ENCODE data around the gene NPLOC4. TPM values are rescaled to one million over a fixed set of nuclear protein-coding genes. Genes with fewer than 3 reads are reported as not detected.

Gene NPLOC4
- total and polyA plus RNA-seq, 9 of the 15 experiments (the other 6 are each of a cell fraction or from before 2014, with no cell fraction given) = 1.5 to 116 (median 64.5) TPM

DNA sequence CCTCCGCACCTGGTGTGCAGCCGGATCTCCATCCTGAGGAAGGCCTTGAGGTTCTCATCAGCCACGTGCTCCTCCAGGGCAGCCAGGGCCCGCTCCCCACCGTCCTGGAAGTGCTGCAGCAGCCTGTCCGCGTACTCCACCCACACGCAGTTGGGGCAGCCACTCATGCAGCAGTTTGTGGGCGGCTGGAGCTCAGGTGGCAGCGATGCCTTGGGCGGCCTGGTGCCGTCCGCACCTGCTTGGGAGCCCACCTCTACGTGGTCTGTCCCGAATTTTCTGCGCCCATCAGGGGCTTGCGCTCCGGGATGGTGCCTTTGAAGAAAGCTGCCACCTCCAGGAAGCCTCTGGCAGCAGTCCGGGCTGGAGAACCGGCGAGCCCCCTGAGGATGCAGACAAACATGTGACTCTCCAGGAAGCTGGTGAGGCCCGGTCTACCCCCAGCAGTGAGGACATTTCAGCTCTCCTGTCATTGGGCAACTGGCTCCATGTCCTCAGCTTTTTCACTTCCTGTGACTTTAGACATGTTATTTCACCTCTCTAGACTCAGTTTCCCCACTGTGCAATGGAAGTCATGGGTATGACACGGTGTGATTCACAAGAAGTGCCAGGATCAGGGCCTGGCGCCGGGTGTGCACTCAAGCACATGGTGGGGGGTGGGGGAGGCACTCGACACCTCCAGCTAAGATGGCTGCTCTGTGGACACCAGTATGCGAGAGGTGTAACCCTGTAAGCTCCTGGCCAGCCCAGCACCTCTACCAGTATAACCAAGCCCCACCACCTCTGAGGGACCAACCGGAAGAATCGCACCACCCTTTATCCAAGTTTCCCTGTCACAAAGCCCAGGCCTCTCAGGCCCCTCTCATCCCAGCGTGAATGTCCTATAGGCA is 28.5 kb upstream of the NPLOC4 start (continued):
- TF ChIP-seq, protein P1, sequence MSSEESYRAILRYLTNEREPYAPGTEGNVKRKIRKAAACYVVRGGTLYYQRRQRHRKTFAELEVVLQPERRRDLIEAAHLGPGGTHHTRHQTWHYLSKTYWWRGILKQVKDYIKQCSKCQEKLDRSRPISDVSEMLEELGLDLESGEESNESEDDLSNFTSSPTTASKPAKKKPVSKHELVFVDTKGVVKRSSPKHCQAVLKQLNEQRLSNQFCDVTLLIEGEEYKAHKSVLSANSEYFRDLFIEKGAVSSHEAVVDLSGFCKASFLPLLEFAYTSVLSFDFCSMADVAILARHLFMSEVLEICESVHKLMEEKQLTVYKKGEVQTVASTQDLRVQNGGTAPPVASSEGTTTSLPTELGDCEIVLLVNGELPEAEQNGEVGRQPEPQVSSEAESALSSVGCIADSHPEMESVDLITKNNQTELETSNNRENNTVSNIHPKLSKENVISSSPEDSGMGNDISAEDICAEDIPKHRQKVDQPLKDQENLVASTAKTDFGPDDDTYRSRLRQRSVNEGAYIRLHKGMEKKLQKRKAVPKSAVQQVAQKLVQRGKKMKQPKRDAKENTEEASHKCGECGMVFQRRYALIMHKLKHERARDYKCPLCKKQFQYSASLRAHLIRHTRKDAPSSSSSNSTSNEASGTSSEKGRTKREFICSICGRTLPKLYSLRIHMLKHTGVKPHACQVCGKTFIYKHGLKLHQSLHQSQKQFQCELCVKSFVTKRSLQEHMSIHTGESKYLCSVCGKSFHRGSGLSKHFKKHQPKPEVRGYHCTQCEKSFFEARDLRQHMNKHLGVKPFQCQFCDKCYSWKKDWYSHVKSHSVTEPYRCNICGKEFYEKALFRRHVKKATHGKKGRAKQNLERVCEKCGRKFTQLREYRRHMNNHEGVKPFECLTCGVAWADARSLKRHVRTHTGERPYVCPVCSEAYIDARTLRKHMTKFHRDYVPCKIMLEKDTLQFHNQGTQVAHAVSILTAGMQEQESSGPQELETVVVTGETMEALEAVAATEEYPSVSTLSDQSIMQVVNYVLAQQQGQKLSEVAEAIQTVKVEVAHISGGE (CRISPR knock-in tag; IDR thresholded peaks at IDR 0.05) = no peak; a peak in 1 of 6 replicates
- TF ChIP-seq ZBTB17 (CRISPR knock-in tag; IDR thresholded peaks at IDR 0.05) (peak; percentile 92), ZNF431 (CRISPR knock-in tag; IDR thresholded peaks at IDR 0.05) (0 out of 2 replicates have a peak, but pooled peaks have one; percentile 25), GTF2A2 (tag; IDR thresholded peaks at IDR 0.05) (peak; percentile 67; the same call in 1 of the 2 replicates), FOXA1 (IDR thresholded peaks at IDR 0.05; ENCODE audit: borderline replicate concordance) (no peak), TAF7 (tag; IDR thresholded peaks at IDR 0.05) (peak; percentile 36; the same call in 1 of the 2 replicates), UBTF (IDR thresholded peaks at IDR 0.05; ENCODE audit: borderline replicate concordance in 1 of 2, low read depth in 2 of 2, low read length in 2 of 2) (no peak), NFRKB (IDR thresholded peaks at IDR 0.05; ENCODE audit: low read depth) (peak; percentile 83; the same call in 1 of the 2 replicates), SIN3A (IDR thresholded peaks at IDR 0.05; ENCODE audit: borderline replicate concordance in 2 of 2, control insufficient read depth in 1 of 2, low read depth in 2 of 2, low read length in 2 of 2) (0 out of 4 replicates have a peak, but pooled peaks of 1 of the 2 experiments have one; percentile 54), KHSRP (IDR thresholded peaks at IDR 0.05) (no peak), TCF7L2 (IDR thresholded peaks at IDR 0.05; ENCODE audit: low read depth, low read length) (no peak), ZNF695 (CRISPR knock-in tag; IDR thresholded peaks at IDR 0.05) (0 out of 2 replicates have a peak, but pooled peaks have one; percentile 51), ZBTB26 (CRISPR knock-in tag; IDR thresholded peaks at IDR 0.05) (no peak), ZNF398 (CRISPR knock-in tag; IDR thresholded peaks at IDR 0.05) (peak; percentile 64), TAF9B (IDR thresholded peaks at IDR 0.05; ENCODE audit: partially characterized antibody) (peak; percentile 33), JUND (IDR thresholded peaks at IDR 0.05; ENCODE audit: borderline replicate concordance, low read depth, low read length) (no peak), JUND (tag; IDR thresholded peaks at IDR 0.05; ENCODE audit: borderline replicate concordance, low read depth, low read length) (peak; percentile 59; the same call in 1 of the 3 replicates)

Measured in K562 (cell line).